DND-41 (cell line): Measurements from ENCODE around the gene OPRD1.

Source experiments
- ATAC-seq: fragments of 200-7000 bp; cut with Tn5 transposase; 3 replicates; pipeline ENCODE4 v1.9.1; 2021; ENCODE audit warnings: low read depth; ENCODE audit not compliant: insufficient read depth
- DNase-seq: peaks from one replicate; pipeline ENCODE4 v3.0.0-alpha.2; 2020
- H2AFZ ChIP-seq: 2 replicates; pipeline ENCODE4 v1.6.0; 2012; ENCODE audit warnings: low read depth, low read length
- H3K27ac ChIP-seq: 2 replicates; pipeline ENCODE4 v1.5.1; 2012; ENCODE audit warnings: low read length, inconsistent platforms
- H3K27me3 ChIP-seq: fragments of 200-600 bp; sonication (generic); 2 replicates; pipeline ENCODE4 v1.6.0; 2012; ENCODE audit warnings: low read length, mild to moderate bottlenecking, inconsistent platforms; ENCODE audit not compliant: insufficient read depth, poor library complexity
- H3K36me3 ChIP-seq: 2 replicates; pipeline ENCODE4 v1.5.1; 2012; ENCODE audit warnings: low read length, inconsistent platforms; ENCODE audit not compliant: insufficient read depth
- H3K4me1 ChIP-seq: 2 replicates; pipeline ENCODE4 v1.5.1; 2012; ENCODE audit warnings: mild to moderate bottlenecking, low read length; ENCODE audit not compliant: insufficient read depth
- H3K4me2 ChIP-seq: 2 replicates; pipeline ENCODE4 v1.6.0; 2012; ENCODE audit warnings: mild to moderate bottlenecking, moderate library complexity, low read length, inconsistent platforms; ENCODE audit not compliant: insufficient read depth
- H3K4me3 ChIP-seq, 2 experiments: fragments of 200-600 bp in 1 of 2; shearing (Covaris generic) in 1 of 2; 2 replicates each; pipeline ENCODE4 v1.5.1; 2012 to 2016; ENCODE audit warnings: inconsistent platforms in 2 of 2, low read length in 2 of 2, mild to moderate bottlenecking in 2 of 2, low read depth in 1 of 2, moderate library complexity in 1 of 2
- H3K79me2 ChIP-seq: 2 replicates; pipeline ENCODE4 v1.6.0; 2012; ENCODE audit warnings: low read length, inconsistent platforms; ENCODE audit not compliant: insufficient read depth
- H3K9ac ChIP-seq: 2 replicates; pipeline ENCODE4 v1.6.0; 2012; ENCODE audit warnings: low read depth, mild to moderate bottlenecking, inconsistent platforms, low read length, moderate library complexity
- H3K9me3 ChIP-seq: 2 replicates; pipeline ENCODE4 v1.5.1; 2012; ENCODE audit warnings: low read length, moderate library complexity, mild to moderate bottlenecking, inconsistent platforms; ENCODE audit not compliant: insufficient read depth, severe bottlenecking
- H4K20me1 ChIP-seq: 2 replicates; pipeline ENCODE4 v1.6.0; 2012; ENCODE audit warnings: low read length; ENCODE audit not compliant: insufficient read depth
- EZH2 ChIP-seq: IDR thresholded peaks from 3 replicates; pipeline ENCODE4 v1.6.1; 2012; ENCODE audit warnings: borderline replicate concordance, low read depth, mild to moderate bottlenecking, moderate library complexity, low read length, inconsistent platforms; ENCODE audit not compliant: severe bottlenecking
- TF ChIP-seq, protein P1 (sequence below): IDR thresholded peaks from 2 replicates; pipeline ENCODE4 v1.5.1; 2012; ENCODE audit warnings: borderline replicate concordance, low read length, moderate library complexity, mild to moderate bottlenecking; ENCODE audit not compliant: poor library complexity, severe bottlenecking; ENCODE audit errors: extremely low read depth

The OPRD1 gene

DNA sequence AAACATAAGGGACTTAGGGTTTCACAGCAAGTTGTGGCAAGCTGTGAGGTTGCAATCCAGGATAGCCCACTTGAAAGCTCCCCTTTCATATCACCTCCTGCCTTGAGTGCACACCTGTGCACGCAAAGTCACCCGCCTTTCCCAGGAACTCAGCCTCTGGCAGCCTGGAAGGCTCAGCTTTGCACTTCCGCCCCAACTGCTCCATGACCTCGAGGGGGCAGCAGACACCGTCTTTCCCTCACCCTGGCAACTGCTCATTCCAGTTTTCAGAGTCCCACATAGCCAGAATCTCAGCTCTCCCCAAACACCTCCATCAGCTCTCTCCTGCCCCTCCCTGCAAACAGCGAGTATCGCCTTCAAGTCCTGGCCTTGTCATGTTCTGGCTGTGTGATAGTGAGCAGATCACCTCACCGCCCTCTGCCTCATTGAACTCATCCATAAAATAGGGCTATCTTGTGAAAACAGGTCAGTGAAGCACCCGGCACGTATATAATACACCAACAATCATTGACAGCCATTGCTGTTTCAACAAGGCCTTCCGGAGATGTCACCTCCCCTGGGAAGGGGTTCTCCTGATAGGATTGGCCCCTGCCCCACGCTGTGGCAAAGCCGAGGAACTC lies 70.1 kb downstream of the OPRD1 start:
- Histone ChIP-seq H3K4me1 (peaks cover 36% of the 10 kb centered on the region), H3K4me2 (no peak overlapping the region), H3K4me3 (no peak overlapping the region), H4K20me1 (no peaks in the 10 kb centered on the region), H3K27me3 (no peaks in the 10 kb centered on the region), H3K79me2 (no peaks in the 10 kb centered on the region), H3K36me3 (no peaks in the 10 kb centered on the region), H3K9ac (no peak overlapping the region), H3K27ac (no peak overlapping the region), H2AFZ (peak overlapping the region; percentile 12; the same call in 1 of the 2 replicates), H3K9me3 (no peaks in the 10 kb centered on the region)
- DNase-seq: peak; percentile 85
- peak; percentile 56 for ATAC-seq
- TF ChIP-seq, protein P1, sequence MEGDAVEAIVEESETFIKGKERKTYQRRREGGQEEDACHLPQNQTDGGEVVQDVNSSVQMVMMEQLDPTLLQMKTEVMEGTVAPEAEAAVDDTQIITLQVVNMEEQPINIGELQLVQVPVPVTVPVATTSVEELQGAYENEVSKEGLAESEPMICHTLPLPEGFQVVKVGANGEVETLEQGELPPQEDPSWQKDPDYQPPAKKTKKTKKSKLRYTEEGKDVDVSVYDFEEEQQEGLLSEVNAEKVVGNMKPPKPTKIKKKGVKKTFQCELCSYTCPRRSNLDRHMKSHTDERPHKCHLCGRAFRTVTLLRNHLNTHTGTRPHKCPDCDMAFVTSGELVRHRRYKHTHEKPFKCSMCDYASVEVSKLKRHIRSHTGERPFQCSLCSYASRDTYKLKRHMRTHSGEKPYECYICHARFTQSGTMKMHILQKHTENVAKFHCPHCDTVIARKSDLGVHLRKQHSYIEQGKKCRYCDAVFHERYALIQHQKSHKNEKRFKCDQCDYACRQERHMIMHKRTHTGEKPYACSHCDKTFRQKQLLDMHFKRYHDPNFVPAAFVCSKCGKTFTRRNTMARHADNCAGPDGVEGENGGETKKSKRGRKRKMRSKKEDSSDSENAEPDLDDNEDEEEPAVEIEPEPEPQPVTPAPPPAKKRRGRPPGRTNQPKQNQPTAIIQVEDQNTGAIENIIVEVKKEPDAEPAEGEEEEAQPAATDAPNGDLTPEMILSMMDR: peak; percentile 99
- TF ChIP-seq EZH2: no peak

DNA sequence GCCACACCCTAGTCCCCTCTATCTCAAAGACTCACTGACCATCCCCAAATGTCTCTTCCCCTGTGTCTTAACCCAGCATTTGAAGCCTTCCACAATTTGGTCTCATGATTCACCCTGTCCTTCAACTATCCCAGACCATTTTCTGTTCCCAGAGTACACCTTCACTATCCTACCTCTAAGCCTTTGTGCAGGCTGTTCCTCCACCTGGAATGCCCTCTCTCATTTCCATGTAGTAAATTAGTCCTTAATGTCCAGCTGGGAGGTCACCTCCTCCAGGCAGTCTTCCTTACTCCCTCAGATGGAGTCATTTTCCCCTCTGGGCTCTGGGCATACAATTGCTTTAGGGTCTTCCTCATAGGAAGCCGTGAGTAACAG lies 71.3 kb downstream of the OPRD1 start:
- Histone ChIP-seq H3K36me3 (no peaks in the 10 kb centered on the region), H3K9me3 (no peaks in the 10 kb centered on the region), H3K4me3 (no peak overlapping the region), H3K4me2 (no peak overlapping the region), H3K9ac (no peak overlapping the region), H3K4me1 (peaks cover 47% of the 10 kb centered on the region), H2AFZ (no peak overlapping the region), H3K79me2 (no peaks in the 10 kb centered on the region), H3K27ac (no peak overlapping the region), H4K20me1 (0 out of 2 replicates have a peak, but pooled peaks cover 4% of the 10 kb centered on the region), H3K27me3 (no peaks in the 10 kb centered on the region)
- TF ChIP-seq EZH2: no peak
- TF ChIP-seq, protein P1: no peak
- DNase-seq (no peak), ATAC-seq (no peak)

DNA sequence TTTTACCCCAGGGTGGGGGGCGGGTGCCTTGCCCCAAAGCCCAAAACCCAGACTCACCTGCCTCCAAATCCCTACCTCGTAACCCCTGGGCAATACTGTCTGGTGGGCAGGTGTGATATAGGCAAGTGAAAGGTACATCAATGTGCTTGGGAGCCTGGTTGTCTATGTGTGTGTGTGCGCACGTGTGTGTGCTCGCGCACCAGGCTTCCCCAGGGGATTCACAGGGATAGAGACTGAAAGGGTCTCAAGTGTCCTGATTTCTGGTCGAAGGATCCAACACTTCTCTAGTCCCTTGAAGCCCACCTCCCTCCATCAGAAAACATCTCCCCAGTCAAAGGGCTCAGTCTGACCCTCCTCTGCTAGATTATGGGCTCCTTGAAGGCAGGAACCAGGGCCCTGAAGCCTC lies 73.5 kb downstream of the OPRD1 start:
- no peak overlapping the region for H3K4me3 ChIP-seq
- no peak overlapping the region for H3K9ac ChIP-seq
- no peak overlapping the region for H2AFZ ChIP-seq
- H4K20me1 ChIP-seq: 0 out of 2 replicates have a peak, but pooled peaks cover 5% of the 10 kb centered on the region
- no peaks in the 10 kb centered on the region for H3K27me3 ChIP-seq
- H3K79me2 ChIP-seq: no peaks in the 10 kb centered on the region
- TF ChIP-seq, protein P1: no peak
- no peak for TF ChIP-seq EZH2
- no peaks in the 10 kb centered on the region for H3K36me3 ChIP-seq
- no peaks in the 10 kb centered on the region for H3K9me3 ChIP-seq
- peak overlapping the region; percentile 4; the same call in 1 of the 2 replicates for H3K4me2 ChIP-seq
- no peak for ATAC-seq
- no peak for DNase-seq
- no peak overlapping the region; the same call in 1 of the 2 replicates for H3K27ac ChIP-seq
- H3K4me1 ChIP-seq: peaks cover 48% of the 10 kb centered on the region
